Activated naive CD4-positive, alpha-beta T cell treated with anti-CD3 and anti-CD28 coated beads, Interleukin-2, amount 50 U/mL, for 72 hours (primary cell): ENCODE data around the gene EXOC6. TPM values are rescaled to one million over a fixed set of nuclear protein-coding genes. Genes with fewer than 3 reads are reported as not detected.
A peak's percentile ranks its signal among the peaks of the same experiment; 100 is the strongest.

Experiments
- ATAC-seq, 2 donors: fragments of 150-1000 bp; cut with Tn5 transposase; 2 replicates each; pipeline ENCODE4 v1.10.0; 2021; ENCODE audit warnings: mild to moderate bottlenecking in 2 of 2, moderate library complexity in 2 of 2
- DNase-seq, 2 donors: peaks; one replicate each; pipeline ENCODE4 v3.0.0; 2021 to 2022; ENCODE audit warnings: low spot score in 2 of 2
- H3K27ac Mint-ChIP-seq, 2 donors: one replicate each; pipeline ENCODE4 v1.8.0; 2022; ENCODE audit warnings: mild to moderate bottlenecking in 2 of 2, mixed read lengths in 2 of 2
- H3K36me3 Mint-ChIP-seq, 2 donors: one replicate each; pipeline ENCODE4 v1.8.0; 2022; ENCODE audit warnings: mixed read lengths in 2 of 2
- H3K9me3 Mint-ChIP-seq, 2 donors: one replicate each; pipeline ENCODE4 v1.8.0; 2022; ENCODE audit warnings: mixed read lengths in 2 of 2
- total RNA-seq, 2 donors: library from RNA; stranded (reverse); gene quantifications; one replicate each; pipeline ENCODE4 v1.2.3, GENCODE V29; 2022

Gene EXOC6
- total RNA-seq, 2 donors from 2014 or later = 12.1 to 17.6 TPM

GRCh38 chr10:92849576-92850090, 1.3 kb downstream of the EXOC6 start:
- DNase-seq (no peak), ATAC-seq (no peak)
- Mint-ChIP-seq H3K36me3 (peaks cover 0 to 5% of the 10 kb centered on the region in 2 donors), H3K27ac (peak overlapping the region; percentile 4 to 46), H3K9me3 (peaks cover 0 to 3% of the 10 kb centered on the region in 2 donors)

DNA sequence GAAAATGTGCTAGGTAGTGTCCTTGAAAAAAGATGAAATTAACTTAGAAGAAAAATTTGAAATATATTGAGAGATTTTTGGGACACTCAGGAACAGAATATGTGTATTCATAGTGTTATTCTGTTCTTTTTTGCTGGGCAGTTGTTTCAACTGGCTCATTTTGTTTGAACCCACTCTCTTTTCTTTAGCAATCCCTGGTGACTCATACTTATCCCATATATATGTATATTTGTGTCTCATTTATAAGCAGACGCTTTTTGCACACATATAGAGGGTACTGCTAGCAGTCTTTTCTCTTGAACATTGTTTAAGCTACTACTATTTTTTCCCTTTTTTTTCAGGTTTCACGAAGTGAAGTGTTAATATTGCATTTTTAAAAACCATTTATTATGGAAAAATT, 1.9 kb downstream of the EXOC6 start:
- DNase-seq (no peak), ATAC-seq (no peak)
- Mint-ChIP-seq H3K36me3 (peaks cover 0 to 5% of the 10 kb centered on the region in 2 donors), H3K27ac (no peak overlapping the region), H3K9me3 (peaks cover 0 to 3% of the 10 kb centered on the region in 2 donors)

- peaks cover 0 to 5% of the 10 kb centered on the region in 2 donors for H3K36me3 Mint-ChIP-seq
- no peak for ATAC-seq
- no peak overlapping the region for H3K27ac Mint-ChIP-seq
- DNase-seq = no peak
- peaks cover 0 to 3% of the 10 kb centered on the region in 2 donors for H3K9me3 Mint-ChIP-seq
Observed at GRCh38 chr10:92851003-92851402, 2.7 kb downstream of the EXOC6 start.

GRCh38 chr10:92855560-92855959, 7.2 kb downstream of the EXOC6 start:
- no peak for ATAC-seq
- H3K36me3 Mint-ChIP-seq = peaks cover 17 to 21% of the 10 kb centered on the region in 2 donors

GRCh38 chr10:92857904-92858514, 9.7 kb downstream of the EXOC6 start:
- no peak for ATAC-seq
- H3K36me3 Mint-ChIP-seq = peaks cover 21% of the 10 kb centered on the region in 2 donors
- H3K27ac Mint-ChIP-seq = no peak overlapping the region
- DNase-seq = no peak
- H3K9me3 Mint-ChIP-seq = peaks cover 11 to 44% of the 10 kb centered on the region in 2 donors

More at GRCh38 chr10:92855560-92855959, 7.2 kb downstream of the EXOC6 start:
- H3K9me3 Mint-ChIP-seq = peaks cover 11 to 42% of the 10 kb centered on the region in 2 donors
- DNase-seq = no peak
- no peak overlapping the region for H3K27ac Mint-ChIP-seq

DNA sequence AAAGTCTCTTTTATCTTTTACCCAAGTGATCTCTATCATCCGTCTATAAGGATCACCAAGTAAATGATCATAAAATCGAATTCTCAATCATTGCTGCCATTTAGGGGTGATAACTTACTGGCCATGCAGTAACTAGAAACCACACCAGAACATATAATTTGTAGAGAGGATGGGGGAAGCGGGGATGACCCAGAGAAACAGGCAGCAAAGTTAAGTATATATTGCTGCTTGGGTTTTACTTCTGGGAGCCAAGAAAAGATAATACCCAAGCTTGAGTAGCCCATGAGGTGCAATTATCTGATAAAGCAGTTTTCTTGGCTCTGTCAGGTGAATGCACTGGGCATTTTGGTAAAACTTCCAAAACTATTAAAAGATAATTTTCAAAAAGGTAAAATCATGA, 18.9 kb downstream of the EXOC6 start:
- H3K27ac Mint-ChIP-seq = no peak overlapping the region
- H3K9me3 Mint-ChIP-seq = no peaks in the 10 kb centered on the region
- DNase-seq = no peak
- ATAC-seq = no peak
- no peaks in the 10 kb centered on the region for H3K36me3 Mint-ChIP-seq

GRCh38 chr10:92868036-92868435, 19.7 kb downstream of the EXOC6 start:
- Mint-ChIP-seq H3K27ac (no peak overlapping the region), H3K36me3 (no peaks in the 10 kb centered on the region), H3K9me3 (no peaks in the 10 kb centered on the region)
- no peak for ATAC-seq
- DNase-seq = no peak

DNA sequence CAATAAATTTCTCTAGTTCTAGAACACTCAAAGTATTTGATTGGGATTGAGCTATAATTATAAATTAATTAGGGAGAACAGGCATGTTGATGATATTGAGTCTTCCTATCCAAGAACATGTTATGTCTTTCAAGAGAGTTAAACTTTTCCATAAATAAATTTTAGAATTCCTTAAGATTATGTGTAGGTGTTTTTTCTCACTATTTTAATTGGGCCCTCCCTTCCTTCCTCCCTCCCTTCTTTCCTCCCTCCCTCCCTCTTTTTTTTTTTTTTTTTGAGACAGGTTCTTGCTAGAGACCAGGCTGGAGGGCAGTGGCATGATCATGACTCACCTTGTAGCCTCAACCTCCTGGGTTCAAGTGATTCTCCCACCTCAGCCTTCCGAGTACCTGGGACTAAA, 20.2 kb downstream of the EXOC6 start:
- Mint-ChIP-seq H3K9me3 (no peaks in the 10 kb centered on the region), H3K27ac (no peak overlapping the region), H3K36me3 (no peaks in the 10 kb centered on the region)
- DNase-seq (no peak), ATAC-seq (no peak)

DNA sequence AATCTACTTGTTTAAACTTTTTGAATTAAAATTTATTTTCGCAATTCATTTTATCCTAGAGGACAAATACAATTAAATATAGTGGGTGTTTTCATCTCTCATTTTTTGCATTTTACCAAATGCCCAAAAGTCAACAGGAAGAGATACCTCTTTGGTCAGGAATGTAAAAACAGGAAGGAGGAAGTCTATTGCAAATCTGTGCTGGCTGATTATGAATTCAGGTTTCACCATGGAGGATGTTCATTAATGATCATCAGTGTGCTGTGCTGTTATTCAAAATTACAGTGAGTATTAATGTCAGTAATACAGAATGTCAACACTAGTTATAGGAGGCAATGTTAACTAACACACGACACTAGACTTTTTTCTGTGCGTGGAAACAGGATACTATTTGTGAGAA, 24.7 kb downstream of the EXOC6 start:
- Mint-ChIP-seq H3K36me3 (no peaks in the 10 kb centered on the region), H3K27ac (no peak overlapping the region), H3K9me3 (no peaks in the 10 kb centered on the region)
- DNase-seq (no peak), ATAC-seq (no peak)

DNA sequence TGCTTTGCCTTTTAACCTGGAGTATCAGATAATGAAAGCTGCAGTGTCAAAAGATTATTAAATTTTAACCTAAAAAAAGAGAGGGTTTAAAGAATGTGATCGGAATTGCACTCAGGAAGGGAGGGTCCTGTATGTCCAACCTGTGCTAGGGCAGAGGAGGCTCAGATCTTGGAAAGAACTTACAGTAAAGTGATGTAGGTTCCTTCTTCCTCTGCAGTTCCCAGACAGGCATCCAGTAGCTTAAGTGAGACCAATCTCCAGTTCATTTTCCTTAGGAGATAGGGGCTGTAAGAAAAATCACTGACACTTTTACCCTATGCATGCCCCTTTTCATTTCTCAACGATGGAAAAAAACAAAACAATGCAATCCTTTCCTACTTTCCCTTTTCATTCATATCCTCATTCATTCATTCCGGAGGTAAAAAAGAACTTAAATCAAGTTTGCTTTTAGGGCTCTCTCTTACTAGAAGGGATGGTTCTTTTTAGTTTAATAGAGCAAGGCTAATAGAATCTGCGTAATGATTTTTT, 28.3 kb downstream of the EXOC6 start:
- no peak for DNase-seq
- H3K27ac Mint-ChIP-seq = no peak overlapping the region
- ATAC-seq = no peak
- H3K9me3 Mint-ChIP-seq = no peaks in the 10 kb centered on the region
- no peaks in the 10 kb centered on the region for H3K36me3 Mint-ChIP-seq

DNA sequence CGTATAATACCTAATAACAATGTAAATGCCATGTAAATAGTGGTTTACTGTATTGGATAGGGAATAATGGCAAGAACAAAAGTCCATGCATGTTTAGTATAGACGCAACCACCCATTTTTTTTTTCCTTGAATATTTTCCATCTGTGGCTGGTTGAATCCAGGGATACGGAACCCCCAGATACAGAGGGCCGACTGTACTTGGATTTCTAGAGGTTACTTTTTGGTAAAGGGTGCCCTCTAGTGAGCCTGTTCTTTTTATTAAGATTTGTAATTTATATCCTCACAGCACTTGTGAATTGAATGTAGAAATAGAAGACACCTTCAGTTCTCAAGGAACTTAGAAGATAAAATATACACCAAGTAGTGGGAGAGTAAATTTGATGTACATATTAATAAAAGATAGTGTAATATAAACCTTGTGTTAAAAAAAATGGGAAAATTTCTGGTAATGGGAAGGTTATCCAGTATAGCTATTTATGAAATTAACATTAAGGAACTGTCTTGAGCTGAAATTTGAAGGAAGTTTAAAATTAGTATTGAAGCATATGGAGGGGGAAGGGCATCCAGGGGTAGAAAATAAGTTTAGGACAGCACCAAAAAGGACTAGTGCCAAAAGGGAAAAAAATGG, 32.0 kb downstream of the EXOC6 start:
- Mint-ChIP-seq H3K9me3 (no peaks in the 10 kb centered on the region), H3K36me3 (no peaks in the 10 kb centered on the region), H3K27ac (no peak overlapping the region)
- DNase-seq = no peak
- ATAC-seq = no peak

- ATAC-seq = no peak
- no peaks in the 10 kb centered on the region for H3K9me3 Mint-ChIP-seq
- H3K36me3 Mint-ChIP-seq = no peaks in the 10 kb centered on the region
- no peak for DNase-seq
- no peak overlapping the region for H3K27ac Mint-ChIP-seq
Observed at GRCh38 chr10:92880917-92881316, 32.6 kb downstream of the EXOC6 start.

GRCh38 chr10:92886334-92886961, 38.1 kb downstream of the EXOC6 start:
- no peak overlapping the region for H3K27ac Mint-ChIP-seq
- no peak for DNase-seq
- no peaks in the 10 kb centered on the region for H3K36me3 Mint-ChIP-seq
- ATAC-seq = no peak
- H3K9me3 Mint-ChIP-seq = no peaks in the 10 kb centered on the region

- DNase-seq (no peak), ATAC-seq (no peak)
- no peak overlapping the region for H3K27ac Mint-ChIP-seq
- no peaks in the 10 kb centered on the region for H3K9me3 Mint-ChIP-seq
- no peaks in the 10 kb centered on the region for H3K36me3 Mint-ChIP-seq
Observed at GRCh38 chr10:92890471-92890870, 42.2 kb downstream of the EXOC6 start.

DNA sequence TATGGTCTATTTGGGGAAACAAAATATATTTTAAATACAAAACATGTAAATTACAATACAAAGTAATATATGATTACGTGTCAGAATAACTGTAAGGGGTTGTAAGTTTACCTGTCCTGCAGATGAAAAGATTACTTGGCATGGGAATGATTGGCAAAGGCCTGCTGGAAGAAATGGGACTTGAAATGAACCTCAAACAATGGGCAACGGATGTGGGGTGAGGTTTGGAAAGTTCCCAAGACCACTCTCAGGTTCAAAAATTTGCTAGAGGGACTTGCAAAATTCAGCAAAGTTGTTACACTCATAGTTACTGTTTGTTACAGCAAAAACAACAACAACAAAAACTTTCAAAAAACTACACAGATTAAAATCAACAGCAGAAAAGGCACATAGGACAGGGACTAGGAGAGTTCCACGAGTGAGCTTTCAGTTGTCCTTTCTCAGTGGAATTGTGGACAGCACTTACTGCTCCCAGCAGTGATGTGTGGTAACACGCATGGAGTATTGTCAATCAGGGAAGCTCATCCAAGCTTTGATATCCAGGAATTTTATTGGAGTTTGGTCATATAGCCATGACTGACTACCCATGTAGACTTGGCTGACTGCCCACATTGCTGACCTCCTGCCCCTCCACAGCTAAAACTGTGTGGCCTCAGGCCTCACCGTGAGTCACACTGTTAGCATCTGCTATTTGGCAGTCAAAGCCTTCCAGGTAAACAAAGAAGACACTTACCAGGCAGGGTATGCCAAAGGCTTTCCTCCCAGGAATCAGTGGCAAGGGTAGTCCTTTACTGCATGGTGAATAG, 43.8 kb downstream of the EXOC6 start:
- Mint-ChIP-seq H3K9me3 (no peaks in the 10 kb centered on the region), H3K36me3 (no peaks in the 10 kb centered on the region), H3K27ac (peak overlapping the region in 1 of 2 donors; percentile 39)
- DNase-seq (no peak), ATAC-seq (no peak)

DNA sequence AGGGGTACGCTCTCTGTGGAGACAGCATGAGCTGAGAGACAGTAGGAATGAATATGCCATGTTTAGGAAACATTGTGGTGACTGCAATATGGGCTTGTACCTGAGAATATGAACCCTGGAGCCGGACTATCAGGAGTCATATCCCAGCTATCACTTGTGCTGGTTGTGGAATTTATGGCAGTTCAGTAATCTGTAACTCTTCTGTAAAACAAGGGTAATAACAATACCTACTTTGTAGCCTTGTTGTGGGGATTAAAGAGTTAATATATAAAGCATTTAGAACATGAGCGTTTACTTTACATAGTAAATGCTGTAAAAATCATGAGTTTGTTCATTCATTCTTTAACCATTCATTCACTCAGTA, 44.4 kb downstream of the EXOC6 start:
- peak overlapping the region in 1 of 2 donors; percentile 39 for H3K27ac Mint-ChIP-seq
- no peak for ATAC-seq
- H3K9me3 Mint-ChIP-seq = no peaks in the 10 kb centered on the region
- DNase-seq = no peak
- H3K36me3 Mint-ChIP-seq = no peaks in the 10 kb centered on the region
